ENCODE results near the gene HOXC10.

The HOXC10 gene

DNA sequence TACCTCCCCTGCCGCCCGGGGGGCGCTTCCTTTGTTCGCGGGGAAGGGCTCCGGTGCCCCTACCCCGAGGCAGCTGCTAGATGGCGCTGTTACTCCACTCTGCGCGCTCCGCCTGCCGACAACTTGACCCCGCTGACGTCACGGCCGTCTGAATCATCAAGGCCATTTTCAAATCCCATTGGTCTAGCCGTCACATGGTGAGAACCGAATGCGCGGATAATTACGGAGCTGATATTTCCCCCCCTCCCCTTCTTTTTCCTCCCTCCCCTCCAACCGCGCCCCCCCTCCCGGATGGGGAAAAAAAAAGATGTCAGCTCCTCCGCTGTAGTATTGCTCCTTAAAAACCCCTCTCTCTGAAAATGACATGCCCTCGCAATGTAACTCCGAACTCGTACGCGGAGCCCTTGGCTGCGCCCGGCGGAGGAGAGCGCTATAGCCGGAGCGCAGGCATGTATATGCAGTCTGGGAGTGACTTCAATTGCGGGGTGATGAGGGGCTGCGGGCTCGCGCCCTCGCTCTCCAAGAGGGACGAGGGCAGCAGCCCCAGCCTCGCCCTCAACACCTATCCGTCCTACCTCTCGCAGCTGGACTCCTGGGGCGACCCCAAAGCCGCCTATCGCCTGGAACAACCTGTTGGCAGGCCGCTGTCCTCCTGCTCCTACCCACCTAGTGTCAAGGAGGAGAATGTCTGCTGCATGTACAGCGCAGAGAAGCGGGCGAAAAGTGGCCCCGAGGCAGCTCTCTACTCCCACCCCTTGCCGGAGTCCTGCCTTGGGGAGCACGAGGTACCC, at the start of gene HOXC10:
TSS of gene HOXC10 (plus strand) at position 246 of the 791 bp plus-strand sequence. CDS start at position 360, 114 bp downstream.
- in situ Hi-C loops (cut with MboI; ENCODE audit: low sequenced_read_pairs): no loop called here

DNA sequence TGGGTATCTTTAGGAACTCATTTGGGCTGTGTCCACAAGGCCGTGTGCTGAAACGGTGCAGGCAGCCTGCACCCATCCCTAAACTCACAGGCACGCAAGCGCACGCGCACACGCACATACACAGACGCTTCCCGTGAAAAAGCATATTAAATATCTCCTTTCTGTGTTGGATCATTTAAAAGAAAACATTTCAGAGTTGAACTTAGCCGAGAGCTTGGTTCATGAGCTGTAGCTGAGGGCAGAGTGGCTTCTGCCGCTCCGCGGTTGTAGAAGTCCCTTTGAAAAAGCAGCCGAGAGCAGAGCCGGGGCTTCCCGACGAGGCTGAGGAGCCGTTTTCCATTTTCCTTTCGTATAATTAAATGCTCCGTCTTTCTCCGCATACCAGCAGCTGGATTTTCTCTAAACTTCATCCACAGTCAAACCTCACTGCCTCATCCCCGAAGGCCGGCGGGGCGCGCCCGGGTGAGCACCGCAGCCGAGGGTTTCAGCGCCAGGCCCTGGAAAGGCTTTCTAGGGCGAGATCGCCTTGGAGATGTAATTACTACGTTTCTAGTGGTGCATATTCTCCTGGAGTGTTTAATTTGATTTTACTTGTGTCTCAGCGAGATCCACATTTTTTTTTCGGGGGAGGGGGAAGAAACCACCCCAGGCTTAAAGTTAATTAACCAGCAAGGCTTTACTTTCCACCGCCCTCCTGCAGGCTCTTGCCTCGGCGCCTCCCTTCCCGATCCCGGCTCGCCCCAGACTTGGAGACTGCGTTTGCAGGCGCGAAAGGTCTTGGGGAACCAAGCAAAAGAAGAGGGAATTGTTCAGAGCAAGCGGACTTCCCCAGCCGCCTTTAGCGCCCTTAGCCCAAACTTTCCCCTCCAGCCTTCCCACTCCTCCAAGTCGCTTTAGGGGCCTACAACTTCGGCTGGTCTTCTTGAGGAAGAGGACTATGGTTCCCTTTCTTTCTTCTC, 49.3 kb upstream of the HOXC10 start:
- in situ Hi-C loops (cut with MboI; ENCODE audit: low sequenced_read_pairs): no loop called here

DNA sequence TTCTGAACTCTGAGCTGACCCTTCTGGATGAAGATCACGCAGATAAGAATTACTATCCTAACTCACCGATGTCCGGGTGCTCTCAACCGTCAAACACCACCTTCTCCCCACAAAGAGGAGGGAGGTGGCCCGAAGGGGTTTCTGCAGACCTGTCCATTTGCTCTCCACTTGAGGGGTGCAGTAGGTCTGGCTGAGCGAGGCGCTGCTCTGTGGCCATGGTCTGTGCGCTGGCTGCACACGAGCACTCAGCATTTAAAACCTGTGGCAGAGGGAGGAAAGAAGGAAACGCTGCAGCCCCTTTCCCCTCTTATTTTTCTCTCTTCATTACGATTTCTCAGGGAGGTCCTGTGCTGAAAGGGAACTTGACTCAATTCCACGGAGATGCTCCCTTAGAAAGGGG, 47.8 kb upstream of the HOXC10 start:
- in situ Hi-C loops (cut with MboI; ENCODE audit: low sequenced_read_pairs): no loop called here

DNA sequence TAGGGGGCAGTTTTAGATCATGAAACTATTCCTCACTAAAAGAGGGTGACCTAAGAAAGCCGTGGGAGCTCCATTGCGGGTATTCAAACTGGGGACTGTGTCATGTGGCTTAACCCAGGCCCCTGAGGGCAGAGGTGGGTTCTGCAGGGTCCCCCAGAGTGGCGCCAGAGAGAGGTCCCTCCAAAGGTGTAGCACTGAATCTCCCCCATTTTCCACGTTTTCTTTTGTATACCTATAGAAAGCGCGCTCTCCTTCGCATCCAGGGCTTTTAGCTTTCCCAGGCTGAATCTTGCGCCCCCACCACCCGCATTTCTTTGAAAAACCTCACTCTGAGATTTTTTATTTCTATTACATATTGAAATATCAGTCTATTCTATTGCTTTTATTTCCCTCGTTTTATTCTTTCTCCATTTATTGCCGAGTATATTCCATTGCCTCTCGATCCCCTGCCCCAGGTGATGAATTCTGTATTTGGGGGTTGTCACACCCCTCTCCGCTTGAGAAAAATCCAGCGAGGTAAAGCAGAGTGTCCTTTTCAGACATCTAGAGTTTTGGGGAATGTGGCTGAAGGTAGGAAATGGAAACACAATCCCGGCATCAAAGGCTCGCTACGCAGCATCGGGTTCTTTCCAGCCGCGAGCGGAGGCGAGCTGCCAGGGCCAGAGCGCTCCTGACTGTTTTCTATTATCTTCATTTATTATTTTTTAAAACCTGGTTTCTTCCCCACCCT, 47.2 kb upstream of the HOXC10 start:
- in situ Hi-C loops (cut with MboI; ENCODE audit: low sequenced_read_pairs): no loop called here

DNA sequence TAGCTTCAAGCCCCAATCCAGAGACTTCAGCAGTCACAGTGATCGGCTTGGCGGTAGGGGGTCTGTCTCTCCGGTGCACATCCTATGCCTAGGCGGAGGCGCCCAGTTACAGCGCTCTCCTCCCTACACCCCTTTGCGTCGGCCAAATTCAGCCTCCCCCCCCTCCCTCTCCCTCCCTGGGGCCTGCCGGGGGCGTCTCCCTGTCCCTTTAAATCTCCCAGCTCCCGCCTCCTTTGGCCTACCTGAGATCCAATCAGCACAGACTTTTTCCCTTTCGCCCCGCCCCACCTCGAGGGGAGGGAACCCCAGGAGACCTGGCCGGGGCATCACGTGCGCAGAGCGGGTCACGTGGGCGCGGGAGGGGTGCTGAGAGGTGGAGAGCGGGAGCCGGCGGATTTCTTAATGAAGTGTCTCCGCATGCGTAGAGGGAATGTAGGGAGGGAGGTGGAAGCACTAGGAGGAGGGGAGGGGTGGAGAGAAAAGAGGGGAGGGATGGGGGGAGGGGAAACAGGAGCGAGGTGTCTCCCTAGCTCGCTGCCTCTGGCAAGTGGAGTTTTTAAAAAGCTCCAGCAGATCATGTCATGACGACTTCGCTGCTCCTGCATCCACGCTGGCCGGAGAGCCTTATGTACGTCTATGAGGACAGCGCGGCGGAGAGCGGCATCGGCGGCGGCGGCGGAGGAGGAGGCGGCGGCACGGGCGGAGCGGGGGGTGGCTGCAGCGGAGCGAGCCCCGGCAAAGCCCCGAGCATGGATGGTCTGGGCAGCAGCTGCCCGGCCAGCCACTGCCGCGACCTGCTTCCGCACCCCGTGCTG, 46.4 kb upstream of the HOXC10 start, which contains the start of gene HOXC13:
TSS of gene HOXC13 (plus strand) at position 506 of the 815 bp plus-strand sequence. CDS start at position 582, 76 bp downstream.
- in situ Hi-C loops (cut with MboI; ENCODE audit: low sequenced_read_pairs): no loop called here

DNA sequence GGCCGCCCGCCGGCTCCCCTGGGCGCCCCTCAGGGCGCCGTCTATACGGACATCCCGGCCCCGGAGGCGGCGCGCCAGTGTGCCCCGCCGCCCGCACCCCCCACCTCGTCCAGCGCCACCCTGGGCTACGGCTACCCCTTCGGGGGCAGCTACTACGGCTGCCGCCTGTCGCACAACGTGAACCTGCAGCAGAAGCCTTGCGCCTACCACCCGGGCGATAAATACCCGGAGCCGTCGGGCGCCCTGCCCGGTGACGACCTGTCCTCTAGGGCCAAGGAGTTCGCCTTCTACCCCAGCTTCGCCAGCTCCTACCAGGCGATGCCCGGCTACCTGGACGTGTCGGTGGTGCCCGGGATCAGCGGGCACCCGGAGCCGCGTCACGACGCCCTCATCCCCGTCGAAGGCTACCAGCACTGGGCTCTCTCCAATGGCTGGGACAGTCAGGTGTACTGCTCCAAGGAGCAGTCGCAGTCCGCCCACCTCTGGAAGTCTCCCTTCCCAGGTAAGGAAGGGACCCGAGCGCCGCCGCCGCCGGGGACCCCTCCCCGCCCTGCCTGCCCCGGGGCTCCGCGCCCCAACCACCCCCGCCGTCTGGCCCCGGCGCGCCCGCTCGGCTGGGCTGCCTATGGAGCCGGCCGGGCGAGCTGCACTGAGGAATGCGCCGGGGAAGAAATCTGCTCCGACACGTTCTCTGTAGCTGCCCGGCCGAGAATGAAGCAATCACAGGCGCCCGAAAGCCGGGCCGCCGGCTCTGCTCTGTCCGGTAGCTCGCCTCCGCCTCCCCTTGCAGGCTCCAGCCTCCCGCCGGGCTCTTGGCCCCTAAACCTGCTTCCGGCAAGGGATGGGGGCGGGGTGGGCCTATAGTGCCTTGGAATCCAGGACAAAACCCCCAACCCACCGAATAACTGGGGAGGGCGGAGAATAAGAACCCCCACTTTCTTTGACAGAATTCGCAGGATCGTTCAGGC, 45.5 kb upstream of the HOXC10 start:
- in situ Hi-C loops (cut with MboI; ENCODE audit: low sequenced_read_pairs): no loop called here

DNA sequence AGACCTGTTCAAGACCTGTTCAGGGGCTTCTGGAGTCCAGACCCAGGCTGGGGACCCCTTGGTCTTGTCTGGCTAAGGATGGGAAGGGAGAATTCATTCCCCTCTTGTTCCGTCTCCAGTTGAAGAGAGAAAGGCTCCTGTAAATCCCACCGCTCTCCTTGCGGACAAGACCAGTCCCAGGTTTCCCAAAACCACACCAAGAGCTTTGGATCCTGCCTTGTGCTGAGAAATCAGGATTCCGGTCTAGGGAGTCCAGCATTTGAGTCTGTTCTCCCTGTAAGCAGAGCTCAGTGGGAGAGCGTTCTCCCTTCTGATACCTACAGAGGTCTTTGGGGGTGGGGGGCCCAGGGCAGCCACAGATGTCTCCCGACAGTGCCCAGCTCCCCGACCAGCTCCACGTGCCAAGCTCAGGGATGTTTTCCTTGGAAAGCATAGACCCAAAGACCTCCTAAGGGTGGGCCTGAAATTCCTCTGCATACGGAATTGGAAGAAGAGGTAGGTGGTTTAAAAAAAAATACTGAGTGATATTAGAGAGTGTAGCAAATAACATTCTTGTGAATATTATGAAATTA, 44.4 kb upstream of the HOXC10 start:
- in situ Hi-C loops (cut with MboI; ENCODE audit: low sequenced_read_pairs): no loop called here

DNA sequence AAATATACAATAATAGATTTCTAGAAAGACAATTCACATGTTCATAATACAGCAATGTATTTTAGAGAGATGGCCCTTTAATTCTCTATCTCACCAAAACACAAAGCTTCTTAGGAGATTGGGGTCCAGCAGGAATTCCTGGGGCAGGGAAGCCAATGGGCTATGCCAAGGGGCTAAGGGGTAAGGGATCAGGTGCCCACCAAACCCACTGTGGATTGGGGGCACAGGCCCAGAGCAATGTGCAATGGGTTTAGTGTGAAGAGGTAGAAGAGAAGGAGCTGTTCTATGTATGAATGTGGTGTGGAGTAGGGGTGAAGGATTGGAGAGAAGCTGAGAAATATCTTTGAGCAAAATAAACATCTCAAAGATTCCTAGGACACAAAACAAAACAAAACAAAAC, 43.8 kb upstream of the HOXC10 start:
- in situ Hi-C loops (cut with MboI; ENCODE audit: low sequenced_read_pairs): no loop called here

DNA sequence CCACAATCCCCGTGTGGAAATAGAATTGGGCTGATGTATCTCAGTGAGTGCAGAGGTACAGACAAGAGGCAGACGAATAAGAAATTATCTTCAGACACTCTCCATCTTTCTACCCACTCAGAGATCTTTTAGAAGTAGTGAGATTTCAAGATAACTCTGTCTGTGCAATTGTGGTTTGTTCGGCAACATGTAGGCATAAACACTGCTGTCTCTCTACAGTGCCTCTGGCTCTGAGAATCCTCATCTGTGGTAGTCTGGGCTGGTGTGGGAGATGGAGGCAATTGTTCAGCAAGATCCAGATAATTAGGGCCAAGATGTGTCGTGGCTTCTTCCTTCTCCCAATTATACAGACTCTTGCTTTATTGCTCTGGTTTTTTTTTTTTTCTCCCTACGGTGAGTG, 43.2 kb upstream of the HOXC10 start:
- in situ Hi-C loops (cut with MboI; ENCODE audit: low sequenced_read_pairs): no loop called here

DNA sequence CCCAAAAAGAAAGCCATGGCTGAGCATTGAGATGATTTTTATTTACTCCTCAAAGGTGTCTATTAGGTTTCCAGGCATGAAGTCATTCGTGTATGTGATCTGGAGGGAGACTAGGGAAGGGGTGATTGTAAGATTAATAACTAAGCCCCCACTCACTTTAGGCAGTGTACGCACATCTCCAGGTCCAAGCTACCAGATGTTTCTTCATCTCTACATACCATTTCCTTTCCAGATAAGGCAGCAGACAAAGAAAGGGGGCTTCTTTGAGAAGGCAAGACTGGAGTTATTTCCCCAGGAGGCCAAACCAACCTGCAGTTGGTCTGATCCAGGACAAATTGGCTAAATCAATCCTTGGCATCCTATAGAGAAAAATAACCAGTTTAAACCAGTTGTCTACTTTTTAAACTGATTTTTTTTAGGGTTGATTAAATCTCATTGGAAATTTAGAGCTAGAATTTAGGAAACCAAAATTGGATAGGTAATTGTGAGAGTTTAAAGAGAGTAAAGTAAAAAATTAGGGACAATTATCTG, 42.4 kb upstream of the HOXC10 start:
- in situ Hi-C loops (cut with MboI; ENCODE audit: low sequenced_read_pairs): no loop called here

DNA sequence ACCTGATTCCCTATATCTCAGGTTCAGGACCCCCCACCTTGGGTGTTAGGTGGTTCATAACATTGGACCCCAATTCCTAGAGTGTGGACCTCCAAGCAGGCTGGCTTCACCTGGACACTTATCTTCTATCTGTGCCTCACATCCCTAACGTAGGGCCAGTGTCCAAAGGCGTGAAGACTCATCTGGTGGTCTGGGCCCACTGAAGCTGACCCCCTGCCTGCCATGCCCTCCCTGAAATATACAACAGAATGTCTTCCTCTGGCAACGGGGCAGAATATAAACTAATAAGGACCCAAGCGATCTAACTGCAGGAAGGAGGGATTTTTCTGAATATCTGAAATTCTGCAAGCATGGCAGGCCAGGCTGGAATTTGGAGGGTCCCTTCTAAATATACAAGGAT, 40.7 kb upstream of the HOXC10 start:
- in situ Hi-C loops (cut with MboI; ENCODE audit: low sequenced_read_pairs): no loop called here

DNA sequence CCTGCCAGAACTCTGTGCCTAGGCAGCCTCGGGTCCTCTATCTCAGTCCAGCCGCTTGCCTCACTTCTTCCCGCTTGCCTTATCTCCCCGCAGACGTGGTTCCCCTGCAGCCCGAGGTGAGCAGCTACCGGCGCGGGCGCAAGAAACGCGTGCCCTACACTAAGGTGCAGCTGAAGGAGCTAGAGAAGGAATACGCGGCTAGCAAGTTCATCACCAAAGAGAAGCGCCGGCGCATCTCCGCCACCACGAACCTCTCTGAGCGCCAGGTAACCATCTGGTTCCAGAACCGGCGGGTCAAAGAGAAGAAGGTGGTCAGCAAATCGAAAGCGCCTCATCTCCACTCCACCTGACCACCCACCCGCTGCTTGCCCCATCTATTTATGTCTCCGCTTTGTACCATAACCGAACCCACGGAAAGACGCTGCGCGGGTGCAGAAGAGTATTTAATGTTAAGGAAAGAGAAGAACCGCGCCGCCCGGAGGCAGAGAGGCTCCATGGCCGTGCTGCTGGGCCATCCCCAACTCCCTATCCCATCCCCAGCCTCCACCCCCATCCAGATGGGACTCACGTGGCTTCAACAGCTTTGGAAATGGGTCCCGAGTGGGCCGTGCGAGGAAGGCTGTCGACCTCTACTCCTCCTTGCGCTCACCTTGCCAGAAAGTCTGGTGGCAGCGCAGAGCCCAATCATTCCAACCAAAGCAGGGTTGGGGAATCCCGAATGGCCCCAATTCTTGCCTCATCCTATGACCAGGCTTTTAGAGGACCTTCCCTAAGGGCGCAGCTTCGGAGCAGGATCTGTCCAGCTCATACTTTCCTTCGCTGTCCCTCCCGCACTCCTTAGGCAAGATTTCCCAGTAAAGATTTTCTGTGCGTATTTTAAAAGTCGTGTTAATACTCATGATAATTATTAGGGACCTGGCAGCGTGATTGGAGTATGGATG, 39.8 kb upstream of the HOXC10 start:
- in situ Hi-C loops (cut with MboI; ENCODE audit: low sequenced_read_pairs): no loop called here

DNA sequence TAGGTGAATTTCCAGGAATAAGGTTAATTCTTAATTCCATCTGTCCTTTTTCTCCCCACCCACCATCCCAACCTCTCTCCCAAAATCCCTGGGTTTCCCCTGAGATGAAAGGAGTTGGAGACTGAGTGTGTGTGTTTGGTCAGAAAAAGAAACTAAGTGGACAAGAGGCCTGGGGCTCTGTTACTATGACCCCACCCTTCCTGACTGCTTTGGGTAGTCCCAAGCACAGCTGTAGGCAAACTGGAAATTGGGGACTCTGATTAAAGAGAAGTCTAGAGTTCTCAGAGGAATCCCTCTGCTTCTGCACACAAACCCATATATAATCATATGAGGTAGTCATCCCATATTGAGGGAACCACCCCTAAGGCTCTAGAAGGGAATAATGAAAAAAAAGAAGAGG, 37.2 kb upstream of the HOXC10 start:
- in situ Hi-C loops (cut with MboI; ENCODE audit: low sequenced_read_pairs): no loop called here

DNA sequence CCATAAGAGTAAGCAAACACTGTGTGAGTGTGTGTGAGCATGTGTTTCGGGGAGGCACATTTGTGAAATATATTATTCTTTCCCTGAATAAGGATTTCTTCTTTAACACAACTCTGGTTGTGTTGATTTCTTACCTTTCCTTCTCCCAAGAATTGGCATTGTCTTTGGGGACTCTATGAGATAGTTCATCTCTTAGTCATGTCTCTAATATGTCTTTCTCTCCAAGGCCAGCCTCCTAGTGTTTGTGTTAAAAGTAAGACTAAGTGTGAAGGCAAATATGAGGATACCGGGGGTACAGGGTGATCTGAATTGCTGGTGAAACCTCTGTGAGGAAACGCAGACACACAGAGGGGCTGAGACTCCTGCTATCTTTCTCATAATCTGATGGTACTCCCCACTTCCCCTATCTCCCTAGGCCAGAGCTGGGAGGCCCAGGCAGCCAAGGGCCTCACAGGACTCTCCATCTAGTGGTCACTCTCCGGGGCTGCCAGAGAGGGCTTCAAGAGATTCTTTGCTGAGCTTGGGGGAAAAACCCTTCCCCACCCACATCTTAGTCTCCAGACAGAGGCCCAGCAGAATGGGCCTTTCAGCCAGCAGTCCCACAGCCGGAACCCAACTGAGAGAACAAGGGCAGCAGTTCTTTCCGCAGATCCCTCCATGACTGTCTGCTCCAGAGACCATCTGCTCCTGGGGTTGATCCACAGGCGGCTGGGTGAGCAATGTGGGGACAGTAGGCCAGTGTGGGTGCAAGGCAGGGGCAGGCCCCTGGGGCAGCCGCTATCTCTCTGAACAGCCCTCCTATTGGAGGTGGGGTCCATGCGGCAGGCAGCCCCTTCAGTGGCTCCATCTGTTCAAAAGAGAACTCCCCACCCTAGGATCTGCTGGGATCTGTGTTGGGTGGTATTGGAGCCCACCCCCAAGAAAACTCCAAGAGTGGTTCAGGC, 36.0 kb upstream of the HOXC10 start:
- in situ Hi-C loops (cut with MboI; ENCODE audit: low sequenced_read_pairs): no loop called here

DNA sequence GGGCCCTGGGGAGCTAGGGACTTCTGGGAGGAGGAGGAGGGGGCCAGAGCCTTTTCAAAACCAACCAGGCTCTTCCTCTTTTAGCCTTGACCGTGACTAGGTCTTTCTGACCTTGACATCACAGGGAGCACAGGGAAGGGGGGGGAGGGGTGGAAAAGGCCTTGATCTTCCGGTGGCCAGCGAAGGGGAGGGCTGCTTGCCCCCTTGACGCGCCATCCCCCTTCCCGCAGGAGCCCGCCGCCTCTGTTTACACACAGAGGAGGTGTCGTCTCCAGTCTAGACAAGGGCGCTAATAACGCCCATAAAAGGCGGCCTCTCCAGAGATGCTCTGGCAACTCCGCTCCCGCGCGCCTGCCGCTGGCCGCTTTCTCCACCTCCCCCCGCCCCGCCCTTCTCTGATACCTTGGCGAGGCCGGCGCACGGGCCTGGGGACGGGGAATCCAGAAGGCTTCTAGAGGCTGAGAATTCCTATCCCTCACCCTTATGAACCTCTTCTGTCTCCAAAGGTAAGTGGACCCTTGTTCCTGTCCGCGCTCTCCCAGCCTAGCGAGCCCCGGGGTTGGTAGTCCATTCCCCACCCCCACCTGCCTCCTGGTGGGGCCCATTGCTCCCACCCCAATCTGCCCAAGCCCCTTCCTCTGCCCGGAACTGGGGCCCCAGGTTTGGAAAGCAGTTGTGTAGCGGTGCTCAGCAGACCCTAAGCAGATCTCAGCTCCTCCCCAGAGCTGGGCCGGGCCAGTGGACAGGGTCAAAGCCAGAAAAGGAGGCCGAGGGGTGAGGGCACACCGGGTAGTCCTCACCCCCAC, 35.1 kb upstream of the HOXC10 start:
- in situ Hi-C loops (cut with MboI; ENCODE audit: low sequenced_read_pairs): no loop called here

DNA sequence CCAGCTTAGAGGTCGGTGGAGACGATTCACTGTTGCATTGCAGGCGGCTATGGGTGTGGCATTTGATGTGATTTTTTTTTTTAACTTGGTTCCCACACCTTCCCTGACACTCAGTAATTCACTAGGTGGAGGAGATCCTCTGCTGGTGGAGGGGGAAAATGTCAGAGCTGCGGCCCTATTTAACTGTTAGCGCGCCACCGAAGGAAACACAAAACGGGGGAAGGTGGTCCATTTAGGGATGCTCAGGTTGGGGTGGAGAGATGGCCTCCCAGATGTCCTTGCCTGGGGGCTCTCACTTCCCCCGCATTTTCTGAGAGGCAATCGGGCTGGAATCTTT, 34.5 kb upstream of the HOXC10 start:
- in situ Hi-C loops (cut with MboI; ENCODE audit: low sequenced_read_pairs): no loop called here
